ENCODE results near the gene JAML. TPM values are rescaled to one million over a fixed set of nuclear protein-coding genes. Genes with fewer than 3 reads are reported as not detected.

JAML gene
- total and polyA plus RNA-seq, 2 of the 13 experiments (the other 11 are each of a cell fraction or from before 2014, with no cell fraction given), result 2.0 to 3.3 TPM

GRCh38 chr11:118146554-118146953, 78.3 kb downstream of the JAML start:
- H3K27me3 ChIP-seq (ENCODE audit: control insufficient read depth in 1 of 2, insufficient read depth in 2 of 2, low read length in 2 of 2), result peaks cover 2 to 59% of the 10 kb centered on the region in 2 experiments; a peak in 3 of 5 replicates
- in situ Hi-C loops (cut with HindIII; ENCODE audit: extremely low pct_ligation_motif_present, low pct_unique_long_range_greater_than_20kb), result loop anchor here (5.0 to 25.0 kb wide), 3 partner anchors 146 to 341 kb away; no protein-coding TSS in a partner anchor
- TF ChIP-seq DDIT3 (CRISPR knock-in tag; IDR thresholded peaks at IDR 0.05), result no peak
- TF ChIP-seq ZNF33B (CRISPR knock-in tag; IDR thresholded peaks at IDR 0.05), result no peak
- no peak for TF ChIP-seq ZNF383 (CRISPR knock-in tag; IDR thresholded peaks at IDR 0.05; ENCODE audit: borderline replicate concordance)
- no peak for TF ChIP-seq NR1H2 (CRISPR knock-in tag; IDR thresholded peaks at IDR 0.05; ENCODE audit: borderline replicate concordance, low read depth)
- TF ChIP-seq ZFAT (CRISPR knock-in tag; conservative IDR thresholded peaks at IDR 0.05), result no peak
- no peak for TF ChIP-seq SP1 (IDR thresholded peaks at IDR 0.05)
- no peak for TF ChIP-seq SP1 (CRISPR knock-in tag; IDR thresholded peaks at IDR 0.05)
- no peak for TF ChIP-seq ZNF350 (CRISPR knock-in tag; IDR thresholded peaks at IDR 0.05; ENCODE audit: borderline replicate concordance, low read depth)
- no peak for TF ChIP-seq HNRNPLL (IDR thresholded peaks at IDR 0.05; ENCODE audit: low read depth, low read length, poor library complexity, severe bottlenecking)
- TF ChIP-seq MTA1 (CRISPR knock-in tag; IDR thresholded peaks at IDR 0.05; ENCODE audit: borderline replicate concordance), result no peak
- no peak for TF ChIP-seq BHLHE40 (IDR thresholded peaks at IDR 0.05; ENCODE audit: low read length)
- no peak for TF ChIP-seq ZBTB3 (CRISPR knock-in tag; IDR thresholded peaks at IDR 0.05; ENCODE audit: borderline replicate concordance, low read depth)
- no peak for TF ChIP-seq ZNF652 (CRISPR knock-in tag; IDR thresholded peaks at IDR 0.05; ENCODE audit: borderline replicate concordance, low read depth)
- no peak for TF ChIP-seq HOXA5 (CRISPR knock-in tag; IDR thresholded peaks at IDR 0.05)
- TF ChIP-seq ZNF275 (CRISPR knock-in tag; IDR thresholded peaks at IDR 0.05; ENCODE audit: borderline replicate concordance), result no peak
- no peak for TF ChIP-seq ZEB1 (IDR thresholded peaks at IDR 0.05; ENCODE audit: insufficient replicate concordance, low read depth)
- no peak for TF ChIP-seq FOSL1 (CRISPR knock-in tag; IDR thresholded peaks at IDR 0.05; ENCODE audit: borderline replicate concordance)
- no peak for TF ChIP-seq SP2 (CRISPR knock-in tag; IDR thresholded peaks at IDR 0.05)
- no peak for TF ChIP-seq ZBTB39 (CRISPR knock-in tag; IDR thresholded peaks at IDR 0.05)

More at GRCh38 chr11:118146554-118146953, 78.3 kb downstream of the JAML start:
- intact Hi-C loops (cut with micrococcal nuclease; ENCODE audit: unreplicated experiment), result loop anchor here (5.0 kb wide), 1 partner anchor 51 kb away; no protein-coding TSS in a partner anchor
- 50% methylated on average over 5 of the region's 6 CpGs for WGBS (ENCODE audit: low lambda C conversion rate)
- Histone ChIP-seq H3K4me1 (ENCODE audit: insufficient read depth, low read length) (peaks cover 18% of the 10 kb centered on the region; the same call in 1 of the 2 replicates), H3K4me2 (ENCODE audit: low read depth, low read length) (peak overlapping the region; percentile 75; the same call in 1 of the 2 replicates), H3K9me3 (ENCODE audit: low read length) (no peaks in the 10 kb centered on the region), H3K4me3 (replicated peaks in 1 of 3; ENCODE audit: insufficient read depth in 1 of 3, low read depth in 2 of 3, low read length in 3 of 3) (peak overlapping the region in 2 of 3 experiments; percentile 60 to 80; a peak in 1 of 6 replicates), H2AFZ (ENCODE audit: low read length) (no peak overlapping the region), H3K36me3 (replicated peaks in 1 of 2; ENCODE audit: control insufficient read depth in 1 of 2, insufficient read depth in 2 of 2, low read length in 2 of 2) (no peaks in the 10 kb centered on the region), H3K79me2 (ENCODE audit: insufficient read depth, low read length) (no peaks in the 10 kb centered on the region), H3K27ac (ENCODE audit: extremely low read length, insufficient read depth, low read length) (no peak overlapping the region), H4K20me1 (ENCODE audit: insufficient read depth, low read length) (no peaks in the 10 kb centered on the region), H3K9ac (ENCODE audit: insufficient read depth, low read depth, low read length) (no peak overlapping the region)
- FAIRE-seq, result no peak
- DNase-seq (ENCODE audit: low spot score), result no peak
- no peak for ATAC-seq
- CTCF ChIA-PET (ENCODE audit: low intra/inter-chr PET ratio, low total read pairs), result interaction anchor here (1.9 to 2.2 kb wide), 2 partner anchors 144 to 342 kb away, joined by 13 to 21 read pairs; no protein-coding TSS in a partner anchor
- POLR2A ChIA-PET, result no interaction called here
- BruUV-seq (replicated peaks), result no TSS peak
